Measurements from ENCODE around the gene TMEM203. TPM values are rescaled to one million over a fixed set of nuclear protein-coding genes. Genes with fewer than 3 reads are reported as not detected.

The TMEM203 gene
- polyA plus RNA-seq, 1 of the 3 experiments (the other 2 are of a cell fraction) = 55.6 TPM

DNA sequence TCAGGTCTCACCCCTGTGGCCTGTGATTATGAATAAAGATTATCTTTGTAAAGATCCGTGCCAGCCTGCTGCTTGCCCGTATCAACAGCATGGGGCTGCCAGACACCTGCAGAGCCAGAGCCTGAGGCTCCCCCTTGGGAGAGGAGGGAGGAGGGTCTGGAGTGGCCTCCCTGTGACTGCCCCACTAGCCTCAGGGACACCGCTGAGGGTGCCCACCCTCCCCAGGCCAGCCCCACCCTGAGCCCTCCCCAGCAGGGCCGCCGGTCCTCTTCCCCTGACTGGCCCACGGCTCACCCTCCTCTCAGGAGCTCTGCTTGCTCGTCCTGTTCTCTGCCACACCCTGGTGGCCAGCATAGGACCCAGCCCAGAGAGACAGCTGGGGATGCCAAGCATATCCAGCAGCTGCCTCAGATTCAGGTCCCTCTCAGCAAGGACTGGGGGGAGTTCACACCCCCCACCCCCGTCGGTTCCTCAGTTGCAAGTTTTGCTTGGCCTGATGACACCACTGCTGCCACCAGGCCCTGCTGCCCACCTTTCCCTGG is 15.1 kb downstream of the TMEM203 start:
- WGBS (ENCODE audit: low lambda C conversion rate) = 95% methylated on average over 4 of the region's 9 CpGs
- no peak for DNase-seq
- H3K27ac ChIP-seq (ENCODE audit: low read depth in 2 of 2, low read length in 1 of 2) = no peak overlapping the region; a peak in 1 of 4 replicates
- H3K36me3 ChIP-seq (replicated peaks in 1 of 2; ENCODE audit: control insufficient read depth in 1 of 2, insufficient read depth in 2 of 2, low read length in 1 of 2) = peaks cover 3 to 29% of the 10 kb centered on the region in 2 experiments
- H4K20me1 ChIP-seq (ENCODE audit: insufficient read depth) = peaks cover 39% of the 10 kb centered on the region
- H3K4me2 ChIP-seq = no peak overlapping the region
- no peak overlapping the region for H3K9ac ChIP-seq
- H3K27me3 ChIP-seq (ENCODE audit: insufficient read depth) = no peaks in the 10 kb centered on the region
- H3K4me3 ChIP-seq (ENCODE audit: low read depth in 2 of 2, low read length in 1 of 2) = no peak overlapping the region
- ChIA-PET CTCF (interaction anchor here (0.8 to 3.1 kb wide), 12 partner anchors 9 to 348 kb away, joined by 3 to 16 read pairs (median 3); partner anchors contain the start of gene CYSRT1), POLR2A (interaction anchor here (2.7 kb wide), 1 partner anchor 8 kb away, joined by 20 read pairs; no protein-coding TSS in a partner anchor)
- TF ChIP-seq, protein P1, sequence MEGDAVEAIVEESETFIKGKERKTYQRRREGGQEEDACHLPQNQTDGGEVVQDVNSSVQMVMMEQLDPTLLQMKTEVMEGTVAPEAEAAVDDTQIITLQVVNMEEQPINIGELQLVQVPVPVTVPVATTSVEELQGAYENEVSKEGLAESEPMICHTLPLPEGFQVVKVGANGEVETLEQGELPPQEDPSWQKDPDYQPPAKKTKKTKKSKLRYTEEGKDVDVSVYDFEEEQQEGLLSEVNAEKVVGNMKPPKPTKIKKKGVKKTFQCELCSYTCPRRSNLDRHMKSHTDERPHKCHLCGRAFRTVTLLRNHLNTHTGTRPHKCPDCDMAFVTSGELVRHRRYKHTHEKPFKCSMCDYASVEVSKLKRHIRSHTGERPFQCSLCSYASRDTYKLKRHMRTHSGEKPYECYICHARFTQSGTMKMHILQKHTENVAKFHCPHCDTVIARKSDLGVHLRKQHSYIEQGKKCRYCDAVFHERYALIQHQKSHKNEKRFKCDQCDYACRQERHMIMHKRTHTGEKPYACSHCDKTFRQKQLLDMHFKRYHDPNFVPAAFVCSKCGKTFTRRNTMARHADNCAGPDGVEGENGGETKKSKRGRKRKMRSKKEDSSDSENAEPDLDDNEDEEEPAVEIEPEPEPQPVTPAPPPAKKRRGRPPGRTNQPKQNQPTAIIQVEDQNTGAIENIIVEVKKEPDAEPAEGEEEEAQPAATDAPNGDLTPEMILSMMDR (IDR thresholded peaks at IDR 0.05) = 0 out of 2 replicates have a peak, but pooled peaks have one; percentile 10
- no peak for TF ChIP-seq CHD2 (IDR thresholded peaks at IDR 0.05; ENCODE audit: low read length, partially characterized antibody)
- H3K79me2 ChIP-seq (ENCODE audit: insufficient read depth) = peaks cover 64% of the 10 kb centered on the region
- no peaks in the 10 kb centered on the region for H3K9me2 ChIP-seq
- H3K4me1 ChIP-seq (ENCODE audit: control insufficient read depth in 1 of 2, insufficient read depth in 2 of 2, low read depth in 1 of 2, low read length in 1 of 2) = peaks cover 12 to 33% of the 10 kb centered on the region in 2 experiments; a peak in 3 of 4 replicates
- no peaks in the 10 kb centered on the region for H3K9me3 ChIP-seq
- H2AFZ ChIP-seq (ENCODE audit: low read depth) = no peak overlapping the region
- H3F3A ChIP-seq (replicated peaks; ENCODE audit: insufficient read depth) = peaks cover 16% of the 10 kb centered on the region

DNA sequence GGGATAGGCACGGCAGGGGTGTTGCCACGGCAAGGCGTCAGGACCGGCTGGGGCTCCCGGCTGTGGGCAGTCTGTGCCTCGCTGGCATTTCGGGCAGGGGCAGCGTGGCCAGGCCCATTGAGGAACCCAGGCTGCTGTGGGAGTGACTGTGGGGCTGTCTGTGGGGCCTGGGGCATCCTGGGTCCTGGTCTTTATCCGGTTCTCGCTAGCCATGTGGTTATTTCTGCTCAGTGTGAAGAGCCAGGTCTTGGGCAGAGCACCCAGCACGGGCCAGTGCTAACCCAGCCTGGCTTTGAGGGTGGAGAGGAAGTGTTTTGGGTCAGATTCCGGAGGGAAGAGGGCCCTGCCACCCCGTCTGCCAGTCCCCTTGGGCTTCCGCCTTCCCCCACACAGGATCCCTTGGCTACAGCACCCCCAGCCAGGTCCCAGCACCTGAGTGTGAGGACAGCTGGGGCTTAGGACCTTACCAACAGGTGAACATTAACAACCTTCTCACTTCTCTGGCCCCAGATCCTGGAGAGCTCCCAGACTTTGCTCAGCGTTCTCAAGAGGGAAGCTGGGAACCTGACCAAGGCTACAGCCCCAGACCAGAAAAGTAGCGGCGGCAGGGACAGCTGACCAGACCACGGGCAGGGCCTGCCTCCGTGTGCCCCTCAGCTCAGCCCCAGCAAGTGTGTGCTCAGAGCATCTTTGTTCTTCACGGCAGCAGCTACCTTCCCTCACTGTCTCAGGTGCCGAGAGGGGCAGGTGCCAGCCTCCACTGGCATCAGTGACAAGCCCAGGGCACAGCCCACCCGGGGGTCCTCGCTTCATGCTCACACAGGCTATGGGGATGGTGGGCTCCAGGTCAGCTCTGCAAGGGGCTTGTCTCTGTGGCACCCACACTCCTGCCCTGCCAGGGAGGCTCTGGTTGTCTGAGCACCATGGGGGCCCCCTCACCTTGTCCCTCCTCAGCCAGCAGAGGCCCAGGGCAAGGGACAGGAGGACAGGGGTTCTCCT is 15.9 kb downstream of the TMEM203 start:
- H3K9me3 ChIP-seq = no peaks in the 10 kb centered on the region
- no peak for TF ChIP-seq RXRA (IDR thresholded peaks at IDR 0.05; ENCODE audit: borderline replicate concordance, low read depth)
- TF ChIP-seq ELF1 (IDR thresholded peaks at IDR 0.05) = no peak
- TF ChIP-seq FOXJ3 (CRISPR knock-in tag; IDR thresholded peaks at IDR 0.05) = no peak
- TF ChIP-seq JUND (IDR thresholded peaks at IDR 0.05) = no peak
- TF ChIP-seq, protein P1 (IDR thresholded peaks at IDR 0.05) = 0 out of 2 replicates have a peak, but pooled peaks have one; percentile 2
- no peaks in the 10 kb centered on the region for H3K9me2 ChIP-seq
- H2AFZ ChIP-seq (ENCODE audit: low read depth) = no peak overlapping the region
- peak overlapping the region; percentile 85 for H3K9ac ChIP-seq
- H3K4me2 ChIP-seq = peak overlapping the region; percentile 99
- peaks cover 64% of the 10 kb centered on the region for H3K79me2 ChIP-seq (ENCODE audit: insufficient read depth)
- peak; percentile 72 for DNase-seq
- H3K27ac ChIP-seq (ENCODE audit: low read depth in 2 of 2, low read length in 1 of 2) = peak overlapping the region; percentile 91 to 95
- POLR2A ChIA-PET = interaction anchor here (0.7 to 2.7 kb wide), 8 partner anchors 9 to 60 kb away, joined by 3 to 20 read pairs (median 6); partner anchors contain the start of genes GRIN1, NDOR1, RNF224 and TMEM203
- H4K20me1 ChIP-seq (ENCODE audit: insufficient read depth) = peaks cover 34% of the 10 kb centered on the region
- WGBS (ENCODE audit: low lambda C conversion rate) = 33% methylated on average over 18 of the region's 23 CpGs
- H3K4me1 ChIP-seq (ENCODE audit: control insufficient read depth in 1 of 2, insufficient read depth in 2 of 2, low read depth in 1 of 2, low read length in 1 of 2) = peaks cover 12 to 33% of the 10 kb centered on the region in 2 experiments; a peak in 3 of 4 replicates
- CTCF ChIA-PET = interaction anchor here (0.8 to 3.5 kb wide), 21 partner anchors 8 to 347 kb away, joined by 3 to 24 read pairs (median 4); partner anchors contain the start of genes CYSRT1, LRRC26, NDOR1 and RNF224
- no peaks in the 10 kb centered on the region for H3K27me3 ChIP-seq (ENCODE audit: insufficient read depth)
- peaks cover 3 to 32% of the 10 kb centered on the region in 2 experiments for H3K36me3 ChIP-seq (replicated peaks in 1 of 2; ENCODE audit: control insufficient read depth in 1 of 2, insufficient read depth in 2 of 2, low read length in 1 of 2)
- H3K4me3 ChIP-seq (ENCODE audit: low read depth in 2 of 2, low read length in 1 of 2) = peak overlapping the region; percentile 71 to 84
- H3F3A ChIP-seq (replicated peaks; ENCODE audit: insufficient read depth) = peaks cover 16% of the 10 kb centered on the region
